SK-N-SH (cell line): ENCODE data around the gene GMPPA. TPM values are rescaled to one million over a fixed set of nuclear protein-coding genes. Genes with fewer than 3 reads are reported as not detected.

ENCODE experiments used
- CTCF ChIA-PET: fragments of 300-600, 350-600 bp; formaldehyde crosslinking; extraction: SDS; loops from one replicate; lab custom pipeline; 2021; lab: Yijun Ruan, JAX
- POLR2A ChIA-PET: fragments of 350-600 bp; sonication (Branson Sonifier 250); formaldehyde crosslinking; extraction: SDS; loops from one replicate; lab custom pipeline; 2020; ENCODE audit warnings: antibody characterized with exemption, inconsistent platforms; lab: Yijun Ruan, JAX
- DNase-seq: peaks from one replicate; pipeline ENCODE4 v3.0.0; 2012
- H2AFZ ChIP-seq: fragments of 200-600 bp; sonication (generic); 2 replicates; pipeline ENCODE4 v1.8.1; 2016; ENCODE audit warnings: antibody characterized with exemption, mild to moderate bottlenecking, low read depth
- H3F3A ChIP-seq: fragments of 200-600 bp; sonication (generic); replicated peaks from 2 replicates; pipeline ENCODE3; 2016; ENCODE audit warnings: antibody characterized with exemption, mild to moderate bottlenecking; ENCODE audit not compliant: insufficient read depth
- H3K27ac ChIP-seq, 2 experiments: fragments of 200-500 bp in 1 of 2; fragments of 200-600 bp in 1 of 2; sonication (Bioruptor generic) in 1 of 2; sonication (generic), shearing (Covaris generic) in 1 of 2; 2 replicates each; pipeline versions ENCODE4 v1.5.1 to v1.6.1; 2014 to 2016; ENCODE audit warnings: low read depth in 2 of 2, inconsistent platforms in 1 of 2, low read length in 1 of 2, mild to moderate bottlenecking in 1 of 2, mixed read lengths in 1 of 2
- H3K27me3 ChIP-seq: fragments of 200-600 bp; sonication (generic), shearing (Covaris generic); 2 replicates; pipeline ENCODE4 v1.6.1; 2016; ENCODE audit warnings: mixed run types; ENCODE audit not compliant: insufficient read depth
- H3K36me3 ChIP-seq, 2 experiments: fragments of 200-500 bp in 1 of 2; fragments of 200-600 bp in 1 of 2; sonication (Bioruptor generic) in 1 of 2; sonication (generic) in 1 of 2; replicated peaks in 1 of 2; 2 replicates each; pipeline versions ENCODE3 to v1.5.1; 2014 to 2016; ENCODE audit warnings: low read length in 1 of 2, mild to moderate bottlenecking in 1 of 2; ENCODE audit not compliant: insufficient read depth in 2 of 2, control insufficient read depth in 1 of 2
- H3K4me1 ChIP-seq, 2 experiments: fragments of 200-500 bp in 1 of 2; fragments of 200-600 bp in 1 of 2; sonication (Bioruptor generic) in 1 of 2; sonication (generic), shearing (Covaris generic) in 1 of 2; 2 replicates each; pipeline versions ENCODE4 v1.5.1 to v1.6.1; 2014 to 2016; ENCODE audit warnings: low read depth in 1 of 2, low read length in 1 of 2, mixed run types in 1 of 2; ENCODE audit not compliant: insufficient read depth in 2 of 2, control insufficient read depth in 1 of 2
- H3K4me2 ChIP-seq: fragments of 200-600 bp; sonication (generic), shearing (Covaris generic); 2 replicates; pipeline ENCODE4 v1.6.1; 2017; ENCODE audit warnings: mixed run types
- H3K4me3 ChIP-seq, 2 experiments: fragments of 200-500 bp in 1 of 2; fragments of 200-600 bp in 1 of 2; sonication (Bioruptor generic) in 1 of 2; sonication (generic), shearing (Covaris generic) in 1 of 2; 2 replicates each; pipeline versions ENCODE4 v1.5.1 to v1.8.1; 2014 to 2016; ENCODE audit warnings: low read depth in 2 of 2, inconsistent platforms in 1 of 2, low read length in 1 of 2, mild to moderate bottlenecking in 1 of 2, mixed read lengths in 1 of 2, moderate library complexity in 1 of 2
- H3K79me2 ChIP-seq: fragments of 200-600 bp; sonication (generic); 2 replicates; pipeline ENCODE4 v1.8.1; 2017; ENCODE audit warnings: mild to moderate bottlenecking; ENCODE audit not compliant: insufficient read depth
- H3K9ac ChIP-seq: fragments of 200-600 bp; sonication (generic); 2 replicates; pipeline ENCODE4 v1.6.1; 2017; ENCODE audit warnings: mixed run types
- H3K9me2 ChIP-seq: fragments of 200-600 bp; sonication (generic); 2 replicates; pipeline ENCODE4 v1.6.1; 2017; ENCODE audit warnings: mixed run types
- H3K9me3 ChIP-seq: fragments of 200-600 bp; sonication (generic); 2 replicates; pipeline ENCODE4 v1.6.1; 2017; ENCODE audit warnings: mixed run types, mild to moderate bottlenecking, moderate library complexity
- H4K20me1 ChIP-seq: fragments of 200-600 bp; sonication (generic); 2 replicates; pipeline ENCODE4 v1.6.1; 2017; ENCODE audit warnings: mild to moderate bottlenecking, mixed run types; ENCODE audit not compliant: insufficient read depth
- ELF1 ChIP-seq: IDR thresholded peaks from 2 replicates; pipeline ENCODE4 v1.4.0; 2012
- EZH2phosphoT487 ChIP-seq: fragments of 200-600 bp; sonication (generic); IDR thresholded peaks from 2 replicates; pipeline ENCODE4 v1.6.1; 2017; ENCODE audit warnings: low read depth, mixed run types, mild to moderate bottlenecking, antibody characterized with exemption, moderate library complexity, borderline replicate concordance
- GATA2 ChIP-seq: sonication (generic); formaldehyde crosslinking; IDR thresholded peaks from 2 replicates; pipeline ENCODE4 v1.5.0; 2020; ENCODE audit warnings: mild to moderate bottlenecking, missing genetic modification reagents
- IRF3 ChIP-seq: fragments of 150-350 bp; IDR thresholded peaks from 2 replicates; pipeline ENCODE4 v1.6.1; 2016; ENCODE audit warnings: mild to moderate bottlenecking, low read depth, low read length
- MXI1 ChIP-seq: IDR thresholded peaks from 2 replicates; pipeline ENCODE4 v1.6.1; 2012; ENCODE audit warnings: mild to moderate bottlenecking, low read depth, low read length, improper control_type of control experiment
- PBX3 ChIP-seq: IDR thresholded peaks from 2 replicates; pipeline ENCODE4; 2012
- WGBS: methylation state at CpG from one replicate; pipeline ENCODE4 v1.1.6; 2017; ENCODE audit warnings: low lambda C conversion rate; 5-methylcytosine and 5-hydroxymethylcytosine counted together
- polyA plus RNA-seq, 3 experiments: library from polyadenylated mRNA; depleted of rRNA; stranded (reverse); fragments of >200 nt; gene quantifications; 2 replicates each; pipeline ENCODE4 v1.2.3, GENCODE V29; 2012
- TF ChIP-seq, protein P1 (sequence below): IDR thresholded peaks from 2 replicates; pipeline ENCODE4 v1.6.1; 2012; ENCODE audit warnings: mild to moderate bottlenecking, low read depth, low read length, moderate library complexity

Gene GMPPA
- polyA plus RNA-seq, 1 of the 3 experiments (the other 2 are of a cell fraction), result 61.3 TPM

DNA sequence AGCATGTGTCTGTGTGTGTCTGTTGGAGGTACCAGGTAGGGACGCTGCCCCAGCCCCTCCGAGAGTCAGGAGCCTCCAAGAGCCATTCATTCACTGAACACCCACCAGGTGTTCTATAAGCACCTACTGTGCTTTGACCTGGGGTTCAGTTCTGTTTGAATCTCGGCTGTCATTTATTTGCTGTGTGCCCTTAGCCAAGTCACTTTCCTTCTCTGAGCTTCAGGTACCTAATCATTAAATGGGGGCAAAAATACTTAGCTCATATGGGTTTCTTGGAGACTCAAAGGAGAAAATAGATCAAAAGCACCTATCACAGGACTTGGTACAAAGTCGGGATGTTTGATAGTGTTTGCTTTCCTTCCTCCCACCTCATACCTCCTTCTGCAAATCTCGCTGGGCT lies 28.8 kb downstream of the GMPPA start:
- TF ChIP-seq PBX3 (no peak), MXI1 (no peak), EZH2phosphoT487 (no peak), ELF1 (no peak), GATA2 (CRISPR knock-in tag) (no peak), IRF3 (no peak)
- TF ChIP-seq, protein P1, sequence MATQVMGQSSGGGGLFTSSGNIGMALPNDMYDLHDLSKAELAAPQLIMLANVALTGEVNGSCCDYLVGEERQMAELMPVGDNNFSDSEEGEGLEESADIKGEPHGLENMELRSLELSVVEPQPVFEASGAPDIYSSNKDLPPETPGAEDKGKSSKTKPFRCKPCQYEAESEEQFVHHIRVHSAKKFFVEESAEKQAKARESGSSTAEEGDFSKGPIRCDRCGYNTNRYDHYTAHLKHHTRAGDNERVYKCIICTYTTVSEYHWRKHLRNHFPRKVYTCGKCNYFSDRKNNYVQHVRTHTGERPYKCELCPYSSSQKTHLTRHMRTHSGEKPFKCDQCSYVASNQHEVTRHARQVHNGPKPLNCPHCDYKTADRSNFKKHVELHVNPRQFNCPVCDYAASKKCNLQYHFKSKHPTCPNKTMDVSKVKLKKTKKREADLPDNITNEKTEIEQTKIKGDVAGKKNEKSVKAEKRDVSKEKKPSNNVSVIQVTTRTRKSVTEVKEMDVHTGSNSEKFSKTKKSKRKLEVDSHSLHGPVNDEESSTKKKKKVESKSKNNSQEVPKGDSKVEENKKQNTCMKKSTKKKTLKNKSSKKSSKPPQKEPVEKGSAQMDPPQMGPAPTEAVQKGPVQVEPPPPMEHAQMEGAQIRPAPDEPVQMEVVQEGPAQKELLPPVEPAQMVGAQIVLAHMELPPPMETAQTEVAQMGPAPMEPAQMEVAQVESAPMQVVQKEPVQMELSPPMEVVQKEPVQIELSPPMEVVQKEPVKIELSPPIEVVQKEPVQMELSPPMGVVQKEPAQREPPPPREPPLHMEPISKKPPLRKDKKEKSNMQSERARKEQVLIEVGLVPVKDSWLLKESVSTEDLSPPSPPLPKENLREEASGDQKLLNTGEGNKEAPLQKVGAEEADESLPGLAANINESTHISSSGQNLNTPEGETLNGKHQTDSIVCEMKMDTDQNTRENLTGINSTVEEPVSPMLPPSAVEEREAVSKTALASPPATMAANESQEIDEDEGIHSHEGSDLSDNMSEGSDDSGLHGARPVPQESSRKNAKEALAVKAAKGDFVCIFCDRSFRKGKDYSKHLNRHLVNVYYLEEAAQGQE, result no peak
- TF ChIP-seq, all 33 proteins: peak for 0
- H3K27me3 ChIP-seq, result no peaks in the 10 kb centered on the region; the same call in 1 of the 2 replicates
- no peak overlapping the region for H3K4me2 ChIP-seq
- no peaks in the 10 kb centered on the region for H3K36me3 ChIP-seq
- no peak overlapping the region for H2AFZ ChIP-seq
- DNase-seq, result no peak
- peak overlapping the region in 1 of 2 experiments; percentile 98; a peak in 2 of 4 replicates for H3K27ac ChIP-seq
- peaks cover 0 to 52% of the 10 kb centered on the region in 2 experiments; a peak in 2 of 4 replicates for H3K4me1 ChIP-seq
- no peaks in the 10 kb centered on the region for H4K20me1 ChIP-seq
- 53% methylated on average over 3 of the region's 5 CpGs for WGBS
- no peaks in the 10 kb centered on the region for H3K9me2 ChIP-seq
- no peak overlapping the region; a peak in 1 of 4 replicates for H3K4me3 ChIP-seq
- CTCF ChIA-PET, result interaction anchor here (1.1 to 62.1 kb wide), 10 partner anchors 13 to 137 kb away, joined by 3 to 2824 read pairs (median 44); partner anchors contain the start of genes ASIC4, CHPF, DNPEP and GMPPA
- H3K79me2 ChIP-seq, result no peaks in the 10 kb centered on the region
- POLR2A ChIA-PET, result interaction anchor here (0.6 to 8.0 kb wide), 10 partner anchors 11 to 139 kb away, joined by 3 to 210 read pairs (median 7); partner anchors contain the start of genes ASIC4, DNPEP, GMPPA and INHA
- H3K9me3 ChIP-seq, result no peaks in the 10 kb centered on the region
- no peaks in the 10 kb centered on the region for H3F3A ChIP-seq
- H3K9ac ChIP-seq, result no peak overlapping the region
